ENCODE data around the gene GSK3A. TPM values are rescaled to one million over a fixed set of nuclear protein-coding genes. Genes with fewer than 3 reads are reported as not detected.

Gene GSK3A
- total RNA-seq, 4 donors from 2014 or later, result 19.1 to 32.6 (median 24.6) TPM

DNA sequence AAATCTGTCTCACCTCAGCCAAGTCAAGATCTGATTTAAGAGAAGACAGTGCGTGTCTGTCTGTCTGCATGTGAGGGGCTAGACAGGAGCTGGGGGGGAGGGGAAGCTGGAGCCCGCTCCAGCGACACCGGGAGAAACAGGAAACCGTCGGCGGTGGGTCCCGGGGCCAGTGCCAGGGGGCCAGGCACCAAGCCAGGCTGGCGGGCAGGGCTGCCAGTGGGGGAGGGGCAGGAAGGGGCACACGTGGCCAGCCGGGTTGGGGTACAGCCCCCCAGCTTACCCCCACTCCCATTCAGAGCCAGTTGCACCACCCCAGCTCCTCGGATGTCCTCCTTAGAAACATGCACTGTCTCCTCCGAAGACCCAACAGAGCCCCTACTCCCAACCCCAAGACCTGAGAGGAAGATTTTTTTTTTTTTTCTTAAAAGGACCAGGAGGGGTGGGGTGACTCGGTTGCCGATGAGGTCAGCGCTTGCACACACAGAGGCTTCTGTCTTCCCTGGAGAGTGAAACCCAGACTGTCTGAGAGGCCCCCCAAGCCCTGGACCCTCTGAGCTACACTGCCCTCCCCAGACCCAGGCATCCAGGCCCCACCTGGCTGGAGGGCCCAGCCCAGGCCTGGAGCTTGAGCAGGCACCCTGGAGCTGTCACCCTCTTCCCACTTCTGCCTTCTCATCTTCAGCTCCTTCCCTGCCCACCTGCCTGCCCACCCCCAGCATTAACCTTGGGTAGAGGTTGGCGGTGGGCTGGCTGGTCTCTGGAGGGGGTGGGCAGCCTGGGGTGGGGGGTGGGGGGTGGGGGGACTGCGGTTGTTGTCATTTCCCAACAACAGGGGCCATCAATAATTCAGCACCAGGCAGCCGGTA lies 8.5 kb upstream of the GSK3A start:
- Histone ChIP-seq H3K4me1 (peaks cover 26 to 55% of the 10 kb centered on the region in 2 donors), H3K9me3 (no peaks in the 10 kb centered on the region), H3K36me3 (peaks cover 0 to 12% of the 10 kb centered on the region in 2 donors), H3K27ac (peak overlapping the region; percentile 32 to 97 (median 65)), H3K4me3 (replicated peaks in 1 of 3) (no peak overlapping the region), H3K27me3 (no peaks in the 10 kb centered on the region)
- TF ChIP-seq CTCF (IDR thresholded peaks at IDR 0.05) (no peak), POLR2A (IDR thresholded peaks at IDR 0.05) (no peak)
- WGBS, 2 donors, result 20 to 33% methylated on average over 13 to 19 of the region's 19 CpGs
- intact Hi-C loops (cut with DNase I), result no loop called here
- DNase-seq, result no peak

DNA sequence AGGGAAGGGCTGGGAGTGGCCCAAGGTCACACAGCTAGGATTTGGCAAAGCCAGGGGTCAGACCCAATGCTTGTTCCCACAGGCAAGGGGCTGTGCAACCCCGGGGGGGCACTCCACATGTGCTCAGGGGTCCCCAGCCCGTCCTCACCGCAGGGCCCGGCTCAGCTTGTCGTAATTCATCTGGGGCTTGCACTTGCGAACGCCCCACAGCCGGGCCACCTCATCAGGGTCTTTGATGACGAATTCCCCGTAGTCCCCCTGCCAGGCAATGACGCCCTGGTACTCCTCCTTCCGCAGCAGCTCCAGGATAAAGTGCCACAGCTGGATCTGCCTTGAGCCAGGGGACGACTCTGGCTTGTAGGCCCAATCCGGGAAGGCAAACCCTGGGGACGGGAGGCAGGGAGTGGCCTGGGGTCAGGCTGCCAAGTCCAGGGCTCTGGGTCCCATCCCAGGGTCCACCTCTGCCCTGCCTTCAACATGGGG lies 7.8 kb upstream of the GSK3A start:
- TF ChIP-seq POLR2A (IDR thresholded peaks at IDR 0.05) (no peak), CTCF (IDR thresholded peaks at IDR 0.05) (no peak)
- Histone ChIP-seq H3K9me3 (no peaks in the 10 kb centered on the region), H3K4me3 (replicated peaks in 1 of 3) (no peak overlapping the region), H3K4me1 (peaks cover 21 to 53% of the 10 kb centered on the region in 2 donors), H3K27ac (peak overlapping the region; percentile 32 to 97 (median 65)), H3K36me3 (peaks cover 0 to 12% of the 10 kb centered on the region in 2 donors), H3K27me3 (no peaks in the 10 kb centered on the region)
- intact Hi-C loops (cut with DNase I), result no loop called here
- 63 to 71% methylated on average over 6 to 12 of the region's 15 CpGs for WGBS, 2 donors
- no peak for DNase-seq

GRCh38 chr19:42249769-42250168 lies 7.4 kb upstream of the GSK3A start:
- peaks cover 21 to 57% of the 10 kb centered on the region in 2 donors for H3K4me1 ChIP-seq
- H3K27me3 ChIP-seq, result no peaks in the 10 kb centered on the region
- H3K4me3 ChIP-seq (replicated peaks in 1 of 3), result no peak overlapping the region
- peak overlapping the region; percentile 9 to 97 (median 65) for H3K27ac ChIP-seq
- H3K36me3 ChIP-seq, result peaks cover 0 to 12% of the 10 kb centered on the region in 2 donors
- intact Hi-C loops (cut with DNase I), result loop anchor here (5.0 kb wide), 1 partner anchor 48 kb away; no protein-coding TSS in a partner anchor
- TF ChIP-seq POLR2A (IDR thresholded peaks at IDR 0.05) (no peak), CTCF (IDR thresholded peaks at IDR 0.05) (no peak)
- 79 to 93% methylated on average over 5 to 6 of the region's 6 CpGs for WGBS, 2 donors
- no peaks in the 10 kb centered on the region for H3K9me3 ChIP-seq
- DNase-seq, result no peak

DNA sequence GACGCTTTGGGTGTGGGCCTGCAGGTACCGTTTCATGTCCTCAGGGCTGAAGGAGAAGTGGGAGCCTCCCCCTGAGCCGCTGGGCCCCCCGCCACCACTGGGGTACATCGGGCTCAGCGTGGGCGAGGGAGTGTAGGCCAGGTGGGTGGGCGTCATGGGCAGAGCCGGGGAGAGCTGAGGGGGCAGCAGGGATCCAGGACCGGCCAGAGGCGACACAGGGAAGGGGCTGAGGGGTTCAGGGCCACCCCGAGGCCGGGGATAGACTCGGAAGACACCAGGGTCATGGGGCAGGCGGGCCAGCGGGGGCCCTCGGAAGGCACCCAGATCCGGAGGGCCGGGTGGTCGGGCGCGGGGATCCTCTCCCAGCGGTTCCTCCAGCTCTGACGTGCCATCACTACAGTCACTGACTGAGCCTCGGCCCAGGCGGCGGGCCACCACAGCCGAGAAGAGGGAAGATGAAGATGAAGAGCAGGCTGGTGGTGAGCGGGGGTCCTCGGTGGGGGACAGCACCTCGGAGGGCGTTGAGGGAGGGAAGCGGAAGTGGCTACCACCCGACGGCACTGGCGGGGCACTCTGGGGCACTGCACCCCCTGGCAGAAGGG lies 6.8 kb upstream of the GSK3A start:
- no peak overlapping the region for H3K27ac ChIP-seq
- 90 to 91% methylated on average over 32 to 36 of the region's 36 CpGs for WGBS, 2 donors
- intact Hi-C loops (cut with DNase I), result loop anchor here (5.0 kb wide), 1 partner anchor 48 kb away; no protein-coding TSS in a partner anchor

More for the DNA sequence above, 6.8 kb upstream of the GSK3A start:
- no peak overlapping the region for H3K4me3 ChIP-seq (replicated peaks in 1 of 3)
- peaks cover 22 to 57% of the 10 kb centered on the region in 2 donors for H3K4me1 ChIP-seq
- TF ChIP-seq POLR2A (IDR thresholded peaks at IDR 0.05) (no peak), CTCF (IDR thresholded peaks at IDR 0.05) (no peak)
- no peak for DNase-seq
- no peaks in the 10 kb centered on the region for H3K9me3 ChIP-seq
- no peaks in the 10 kb centered on the region for H3K27me3 ChIP-seq
- H3K36me3 ChIP-seq, result peaks cover 0 to 12% of the 10 kb centered on the region in 2 donors
